KOPT-K1 (cell line): Measurements from ENCODE around the gene BTLA.
"Not testable (repeated sequence)": the region's sequence is repeated elsewhere in the genome, so short reads cannot be mapped to it uniquely, and the experiment has no call there.

Experiments
- H3K27ac ChIP-seq: fragments of 200-600 bp; sonication (generic); 2 replicates; pipeline ENCODE4 v1.5.1; 2016; ENCODE audit warnings: antibody characterized with exemption, mild to moderate bottlenecking, low read depth, low read length; ENCODE audit not compliant: poor library complexity, severe bottlenecking
- H3K36me3 ChIP-seq: fragments of 200-600 bp; sonication (generic); 2 replicates; pipeline ENCODE4 v1.5.1; 2017; ENCODE audit warnings: antibody characterized with exemption, mild to moderate bottlenecking, low read length, moderate library complexity; ENCODE audit not compliant: insufficient read depth
- H3K9me3 ChIP-seq: fragments of 200-600 bp; sonication (generic); 2 replicates; pipeline ENCODE4 v1.5.1; 2017; ENCODE audit warnings: antibody characterized with exemption, low read length, mild to moderate bottlenecking; ENCODE audit not compliant: insufficient read depth, poor library complexity, severe bottlenecking

Gene BTLA

DNA sequence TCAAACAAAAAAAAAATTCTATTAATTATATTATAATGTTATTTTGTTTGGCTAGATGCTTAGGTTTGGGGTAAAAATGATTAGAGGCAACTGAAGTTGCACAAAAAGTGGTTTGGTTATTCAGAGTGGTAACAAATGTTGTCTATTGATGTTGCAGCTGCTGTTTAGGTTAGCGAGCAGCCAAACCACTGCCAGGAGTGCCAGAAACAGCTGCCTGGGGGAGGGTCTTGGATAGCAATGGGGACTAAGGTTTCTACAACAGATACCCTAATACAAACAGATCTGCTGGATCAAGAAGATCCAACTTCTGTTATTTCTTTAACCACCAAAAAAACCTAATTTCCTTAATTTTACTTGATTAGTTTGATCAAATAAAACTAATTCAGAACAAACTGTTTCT, 26.6 kb downstream of the BTLA start:
- no peaks in the 10 kb centered on the region for H3K9me3 ChIP-seq
- no peaks in the 10 kb centered on the region for H3K36me3 ChIP-seq
- H3K27ac ChIP-seq = no peak overlapping the region

DNA sequence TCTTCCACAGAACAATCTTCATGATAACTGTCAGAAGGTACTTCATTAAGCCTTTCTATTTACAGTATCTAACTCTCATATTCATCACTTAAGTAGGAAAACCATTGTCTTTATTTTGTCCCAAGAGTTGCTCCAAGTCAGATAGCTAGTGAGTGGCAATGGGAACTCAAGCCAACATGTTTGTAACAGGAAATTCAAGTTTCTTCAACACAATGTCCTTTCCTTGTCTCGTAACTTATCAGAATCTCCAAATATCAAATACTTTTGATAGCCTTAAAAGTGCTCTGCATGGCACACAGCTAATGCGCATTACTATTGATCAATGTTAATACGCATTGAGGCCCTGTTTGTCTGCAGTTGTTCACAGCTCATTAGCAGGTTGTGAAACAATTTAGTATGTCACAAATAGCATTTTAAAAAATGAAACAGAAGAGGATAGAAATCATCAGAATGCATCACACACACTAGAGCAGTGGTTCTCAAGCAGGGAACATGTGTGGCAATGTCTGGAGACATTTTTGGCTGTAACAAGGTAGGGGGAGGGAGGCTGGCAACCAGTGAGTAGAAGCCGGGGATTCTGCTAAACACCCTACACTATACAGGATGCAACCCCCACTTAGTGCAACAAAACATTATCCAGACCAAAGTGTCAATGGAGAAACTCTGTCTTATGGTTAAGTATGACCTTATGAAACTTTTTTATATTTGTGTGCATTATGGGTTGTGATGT, 27.5 kb downstream of the BTLA start:
- no peaks in the 10 kb centered on the region for H3K9me3 ChIP-seq
- H3K36me3 ChIP-seq = no peaks in the 10 kb centered on the region

GRCh38 chr3:112470788-112471187, 28.5 kb downstream of the BTLA start:
- H3K36me3 ChIP-seq = no peaks in the 10 kb centered on the region
- H3K9me3 ChIP-seq = no peaks in the 10 kb centered on the region
- no peak overlapping the region for H3K27ac ChIP-seq

More for the DNA sequence above, 27.5 kb downstream of the BTLA start:
- H3K27ac ChIP-seq = no peak overlapping the region

GRCh38 chr3:112469671-112470070, 29.6 kb downstream of the BTLA start:
- H3K36me3 ChIP-seq = no peaks in the 10 kb centered on the region
- H3K9me3 ChIP-seq = no peaks in the 10 kb centered on the region
- H3K27ac ChIP-seq = no peak overlapping the region

DNA sequence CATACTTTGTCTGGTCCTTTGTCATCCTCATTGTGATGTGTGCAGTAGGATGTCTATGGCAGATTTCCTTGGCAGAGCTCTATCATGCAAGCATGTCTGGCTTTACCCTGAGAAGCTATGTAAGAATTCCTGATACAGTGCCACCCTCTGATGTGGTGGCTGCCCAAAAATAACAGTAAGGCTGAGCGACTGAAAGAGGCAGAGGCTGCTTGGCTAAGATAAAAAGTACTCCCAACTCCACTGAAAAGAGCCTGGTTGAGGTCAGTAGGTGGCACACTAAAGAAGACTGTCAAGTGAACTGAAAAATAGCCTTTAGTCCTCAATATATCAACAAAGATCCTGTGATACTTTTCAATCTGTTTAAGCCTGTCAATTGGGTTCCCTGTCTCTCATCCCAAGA, 31.7 kb downstream of the BTLA start:
- Histone ChIP-seq H3K9me3 (no peaks in the 10 kb centered on the region), H3K27ac (no peak overlapping the region)

GRCh38 chr3:112466020-112466419, 33.3 kb downstream of the BTLA start:
- Histone ChIP-seq H3K27ac (no peak overlapping the region), H3K9me3 (no peaks in the 10 kb centered on the region), H3K36me3 (no peaks in the 10 kb centered on the region)

More for the DNA sequence above, 31.7 kb downstream of the BTLA start:
- no peaks in the 10 kb centered on the region for H3K36me3 ChIP-seq

DNA sequence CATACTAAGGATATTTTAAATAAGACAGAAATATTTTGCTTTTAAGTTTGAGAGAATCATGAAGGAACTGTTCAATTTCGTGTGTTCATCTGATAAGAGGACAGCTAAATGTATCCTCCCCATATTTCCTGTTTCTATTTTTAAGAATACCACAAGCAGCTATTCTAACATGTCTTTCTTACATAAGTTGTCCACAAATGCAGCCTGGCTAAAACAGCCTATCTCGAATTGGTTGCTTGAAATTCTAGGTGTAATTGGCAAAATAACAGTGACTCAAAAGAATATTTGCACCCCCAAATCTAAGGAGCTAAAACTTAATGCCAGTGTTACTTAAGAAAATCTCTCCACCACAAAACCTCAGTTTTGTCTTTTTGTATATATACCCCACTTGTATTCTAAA, 35.0 kb downstream of the BTLA start:
- Histone ChIP-seq H3K9me3 (no peaks in the 10 kb centered on the region), H3K36me3 (no peaks in the 10 kb centered on the region), H3K27ac (no peak overlapping the region)

DNA sequence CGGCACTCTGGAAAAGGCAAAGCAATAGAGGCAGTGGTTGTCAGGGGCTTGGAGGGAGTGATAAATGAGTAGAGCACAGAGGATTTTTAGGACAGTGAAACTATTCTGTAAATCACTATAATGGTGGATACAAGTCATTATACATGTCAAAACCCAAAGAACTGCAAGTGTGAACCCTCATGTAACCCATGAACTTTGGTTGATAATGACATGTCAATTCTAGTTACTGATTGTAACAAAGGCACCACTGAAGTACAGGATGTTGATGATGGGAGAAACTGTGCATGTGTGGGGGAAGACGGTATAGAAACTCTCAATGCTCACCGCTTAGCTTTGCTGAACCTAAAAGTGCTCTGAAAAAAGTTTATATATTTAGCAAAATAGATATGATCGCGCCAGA, 36.0 kb downstream of the BTLA start:
- Histone ChIP-seq H3K36me3 (no peaks in the 10 kb centered on the region), H3K9me3 (no peaks in the 10 kb centered on the region), H3K27ac (no peak overlapping the region)

DNA sequence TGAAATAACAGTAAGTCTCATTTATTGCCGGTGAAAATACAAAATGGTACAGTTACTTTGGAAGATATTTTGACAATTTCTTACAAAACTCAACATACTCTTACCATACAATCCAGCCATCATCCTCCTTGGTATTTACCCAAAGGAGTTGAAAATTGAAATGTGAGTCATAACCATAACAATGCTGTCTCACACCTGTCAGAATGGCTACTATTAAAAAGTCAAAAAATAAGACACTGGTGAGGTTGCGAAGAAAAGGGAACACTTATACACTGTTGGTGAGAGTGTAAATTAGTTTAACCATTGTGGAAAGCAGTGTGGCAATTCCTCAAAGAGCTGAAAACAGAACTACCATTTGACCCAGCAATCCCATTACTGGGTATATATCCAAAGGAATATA, 37.5 kb downstream of the BTLA start:
- not testable (repeated sequence) for H3K27ac ChIP-seq, H3K36me3 ChIP-seq, H3K9me3 ChIP-seq

- H3K9me3 ChIP-seq = no peaks in the 10 kb centered on the region
- H3K36me3 ChIP-seq = no peaks in the 10 kb centered on the region
- no peak overlapping the region for H3K27ac ChIP-seq
Measured at GRCh38 chr3:112460519-112461195, 38.6 kb downstream of the BTLA start.

GRCh38 chr3:112459750-112460149, 39.5 kb downstream of the BTLA start:
- no peaks in the 10 kb centered on the region for H3K36me3 ChIP-seq
- H3K27ac ChIP-seq = no peak overlapping the region
- no peaks in the 10 kb centered on the region for H3K9me3 ChIP-seq

DNA sequence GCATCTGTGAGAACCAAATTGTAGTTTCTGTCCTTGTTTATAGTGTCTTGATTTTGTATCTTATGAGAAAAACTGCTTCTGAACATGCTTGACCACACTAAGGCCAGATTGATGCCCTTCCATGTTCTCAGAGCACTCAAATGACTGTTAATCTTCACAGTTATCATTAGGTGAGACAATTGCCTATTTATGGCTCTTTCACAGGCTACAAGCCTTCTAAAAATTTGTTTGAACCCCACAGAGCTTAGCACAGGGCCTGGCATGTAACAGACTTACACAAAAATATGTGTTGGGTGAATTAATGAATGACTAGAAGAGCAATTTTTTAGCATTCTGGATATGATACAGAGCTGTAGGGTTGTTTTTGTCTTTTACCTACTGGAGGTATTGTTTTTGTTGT, 43.1 kb downstream of the BTLA start:
- Histone ChIP-seq H3K36me3 (no peaks in the 10 kb centered on the region), H3K27ac (no peak overlapping the region), H3K9me3 (no peaks in the 10 kb centered on the region)

DNA sequence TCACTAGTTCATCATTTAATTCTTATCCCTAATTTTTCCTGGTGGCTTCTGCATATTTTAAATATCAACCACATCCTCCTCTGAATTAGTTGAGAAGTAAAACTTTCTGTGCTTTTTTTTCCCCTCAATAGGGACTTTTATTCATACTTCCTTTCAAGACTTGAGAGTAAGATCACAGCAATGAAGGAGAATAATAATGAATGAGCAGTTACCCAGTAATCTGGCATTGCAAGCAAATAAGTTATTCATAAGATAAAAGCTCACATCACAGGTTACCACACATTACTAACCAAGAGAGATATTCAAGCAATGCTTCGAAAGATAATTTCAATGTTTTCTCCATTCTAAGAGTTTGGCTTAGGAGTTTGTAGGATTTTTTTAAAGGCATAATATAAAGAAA, 50.3 kb downstream of the BTLA start:
- no peak overlapping the region for H3K27ac ChIP-seq
- H3K9me3 ChIP-seq = no peaks in the 10 kb centered on the region
- no peaks in the 10 kb centered on the region for H3K36me3 ChIP-seq

GRCh38 chr3:112446343-112446742, 52.9 kb downstream of the BTLA start:
- Histone ChIP-seq H3K36me3 (no peaks in the 10 kb centered on the region), H3K9me3 (no peaks in the 10 kb centered on the region), H3K27ac (no peak overlapping the region)

- Histone ChIP-seq H3K9me3 (no peaks in the 10 kb centered on the region), H3K27ac (no peak overlapping the region), H3K36me3 (no peaks in the 10 kb centered on the region)
Measured at GRCh38 chr3:112445839-112446238, 53.4 kb downstream of the BTLA start.
